ENCODE measurements around the gene POLR1A. TPM values are rescaled to one million over a fixed set of nuclear protein-coding genes. Genes with fewer than 3 reads are reported as not detected.

The POLR1A gene
- total and polyA plus RNA-seq, 2 of the 13 experiments (the other 11 are each of a cell fraction or from before 2014, with no cell fraction given): 7.2 to 39.9 TPM

GRCh38 chr2:85988914-85989270 is 116.8 kb downstream of the POLR1A start (continued):
- TF ChIP-seq MLXIP (CRISPR knock-in tag; IDR thresholded peaks at IDR 0.05; ENCODE audit: borderline replicate concordance) (no peak), SNAPC4 (CRISPR knock-in tag; IDR thresholded peaks at IDR 0.05) (no peak), THYN1 (CRISPR knock-in tag; IDR thresholded peaks at IDR 0.05; ENCODE audit: borderline replicate concordance, low read depth) (no peak), ZNF598 (CRISPR knock-in tag; IDR thresholded peaks at IDR 0.05; ENCODE audit: borderline replicate concordance) (no peak), ZNF83 (CRISPR knock-in tag; IDR thresholded peaks at IDR 0.05; ENCODE audit: borderline replicate concordance) (no peak), KLF9 (CRISPR knock-in tag; IDR thresholded peaks at IDR 0.05; ENCODE audit: low read depth) (no peak), HNF4G (IDR thresholded peaks at IDR 0.05; ENCODE audit: borderline replicate concordance, low read depth, low read length) (no peak), HNF4G (CRISPR knock-in tag; IDR thresholded peaks at IDR 0.05; ENCODE audit: borderline replicate concordance, low read depth) (no peak), ZNF282 (IDR thresholded peaks at IDR 0.05; ENCODE audit: partially characterized antibody) (no peak), CC2D1A (CRISPR knock-in tag; IDR thresholded peaks at IDR 0.05) (no peak), SMAD1 (CRISPR knock-in tag; IDR thresholded peaks at IDR 0.05; ENCODE audit: borderline replicate concordance, low read depth) (no peak), SMC3 (IDR thresholded peaks at IDR 0.05; ENCODE audit: low read length) (no peak), SNAI1 (CRISPR knock-in tag; IDR thresholded peaks at IDR 0.05; ENCODE audit: borderline replicate concordance) (no peak), SRF (IDR thresholded peaks at IDR 0.05; ENCODE audit: low read depth, low read length) (no peak)
